Measurements from ENCODE around the gene ANKS6.
"Not testable (repeated sequence)": the region's sequence is repeated elsewhere in the genome, so short reads cannot be mapped to it uniquely, and the experiment has no call there.

Gene ANKS6

GRCh38 chr9:98692392-98692791, 104.0 kb downstream of the ANKS6 start:
- no peak for DNase-seq

GRCh38 chr9:98691890-98692289, 104.5 kb downstream of the ANKS6 start:
- DNase-seq, result no peak

GRCh38 chr9:98690686-98691085, 105.7 kb downstream of the ANKS6 start:
- no peak for DNase-seq

- no peak for DNase-seq
These were observed 107.5 kb downstream of the ANKS6 start for GRCh38 chr9:98688710-98689495.

GRCh38 chr9:98687911-98688310, 108.4 kb downstream of the ANKS6 start:
- no peak for DNase-seq

GRCh38 chr9:98686961-98687855, 109.1 kb downstream of the ANKS6 start:
- no peak for DNase-seq

GRCh38 chr9:98684816-98685215, 111.5 kb downstream of the ANKS6 start:
- DNase-seq, result not testable (repeated sequence)
